HG03097 (cell line): ENCODE results near the gene TRAPPC6A.

Experiments
- ATAC-seq: cut with Tn5 transposase; IDR thresholded peaks from one replicate; pipeline ENCODE4 v1.9.1; 2021; ENCODE audit not compliant: unreplicated experiment, low FRiP score

The TRAPPC6A gene

GRCh38 chr19:45150180-45150579, 27.9 kb downstream of the TRAPPC6A start:
- ATAC-seq, result no peak

- no peak for ATAC-seq
Measured at GRCh38 chr19:45149129-45149528, 28.9 kb downstream of the TRAPPC6A start.

- no peak for ATAC-seq
Measured at GRCh38 chr19:45147835-45148676, 30.0 kb downstream of the TRAPPC6A start.

GRCh38 chr19:45146741-45147205, 31.3 kb downstream of the TRAPPC6A start:
- ATAC-seq, result no peak

GRCh38 chr19:45146251-45146650, 31.8 kb downstream of the TRAPPC6A start:
- ATAC-seq, result no peak

- no peak for ATAC-seq
Measured at GRCh38 chr19:45145270-45146189, 32.5 kb downstream of the TRAPPC6A start.

GRCh38 chr19:45144431-45145269, 33.4 kb downstream of the TRAPPC6A start:
- ATAC-seq, result no peak

- no peak for ATAC-seq
Measured at GRCh38 chr19:45142726-45143110, 35.3 kb downstream of the TRAPPC6A start.

- ATAC-seq, result no peak
Measured at GRCh38 chr19:45142016-45142725, 35.9 kb downstream of the TRAPPC6A start.

GRCh38 chr19:45141203-45141900, 36.7 kb downstream of the TRAPPC6A start:
- no peak for ATAC-seq

GRCh38 chr19:45140533-45140932, 37.5 kb downstream of the TRAPPC6A start:
- no peak for ATAC-seq

- ATAC-seq, result no peak
Measured at GRCh38 chr19:45140144-45140503, 37.9 kb downstream of the TRAPPC6A start.

GRCh38 chr19:45139286-45140143, 38.5 kb downstream of the TRAPPC6A start:
- no peak for ATAC-seq

GRCh38 chr19:45138303-45138751, 39.7 kb downstream of the TRAPPC6A start:
- no peak for ATAC-seq

GRCh38 chr19:45137179-45137761, 40.8 kb downstream of the TRAPPC6A start:
- ATAC-seq, result no peak

GRCh38 chr19:45136507-45137178, 41.4 kb downstream of the TRAPPC6A start:
- ATAC-seq, result no peak

GRCh38 chr19:45135176-45135885, 42.7 kb downstream of the TRAPPC6A start:
- no peak for ATAC-seq
